GM21447 (cell line): ENCODE measurements around the gene TM2D3.
A peak's percentile ranks its signal among the peaks of the same experiment; 100 is the strongest.
"Not testable (repeated sequence)": the region's sequence is repeated elsewhere in the genome, so short reads cannot be mapped to it uniquely, and the experiment has no call there.

ENCODE experiments used
- ATAC-seq: cut with Tn5 transposase; IDR thresholded peaks from one replicate; pipeline ENCODE4 v1.9.1; 2021; ENCODE audit not compliant: unreplicated experiment

Gene TM2D3

GRCh38 chr15:101657968-101658784 is 6.0 kb upstream of the TM2D3 start:
- no peak for ATAC-seq

- ATAC-seq = no peak
Observed at GRCh38 chr15:101657171-101657570, 5.0 kb upstream of the TM2D3 start.

- not testable (repeated sequence) for ATAC-seq
Observed at GRCh38 chr15:101654624-101655337, 2.6 kb upstream of the TM2D3 start.

GRCh38 chr15:101654171-101654570 is 2.0 kb upstream of the TM2D3 start:
- no peak for ATAC-seq

GRCh38 chr15:101652786-101653430 is 727 bp upstream of the TM2D3 start:
- ATAC-seq = no peak

- ATAC-seq = peak; percentile 49
Observed at GRCh38 chr15:101651554-101652097, 555 bp downstream of the TM2D3 start.

GRCh38 chr15:101650145-101650544 is 2.0 kb downstream of the TM2D3 start:
- ATAC-seq = no peak

- no peak for ATAC-seq
Observed at GRCh38 chr15:101648356-101648755, 3.8 kb downstream of the TM2D3 start.

GRCh38 chr15:101647251-101647650 is 4.9 kb downstream of the TM2D3 start:
- ATAC-seq = no peak

- no peak for ATAC-seq
Observed at GRCh38 chr15:101646672-101647071, 5.5 kb downstream of the TM2D3 start.

- ATAC-seq = no peak
Observed at GRCh38 chr15:101642361-101642760, 9.8 kb downstream of the TM2D3 start.

GRCh38 chr15:101641894-101642293 is 10.3 kb downstream of the TM2D3 start:
- ATAC-seq = peak; percentile 71

- no peak for ATAC-seq
Observed at GRCh38 chr15:101641129-101641764, 10.9 kb downstream of the TM2D3 start.

GRCh38 chr15:101639667-101640066 is 12.5 kb downstream of the TM2D3 start:
- no peak for ATAC-seq

GRCh38 chr15:101637919-101638318 is 14.3 kb downstream of the TM2D3 start:
- no peak for ATAC-seq

- ATAC-seq = no peak
Observed at GRCh38 chr15:101637516-101637915, 14.7 kb downstream of the TM2D3 start.

- no peak for ATAC-seq
Observed at GRCh38 chr15:101637038-101637437, 15.1 kb downstream of the TM2D3 start.

- no peak for ATAC-seq
Observed at GRCh38 chr15:101635944-101636727, 16.0 kb downstream of the TM2D3 start.

GRCh38 chr15:101633356-101633755 is 18.8 kb downstream of the TM2D3 start:
- no peak for ATAC-seq

GRCh38 chr15:101626729-101627128 is 25.5 kb downstream of the TM2D3 start:
- not testable (repeated sequence) for ATAC-seq
